Gastrocnemius medialis (tissue), 4 donors: ENCODE data around the gene ATP2A2. TPM values are rescaled to one million over a fixed set of nuclear protein-coding genes. Genes with fewer than 3 reads are reported as not detected.

Experiments
- ATAC-seq, 2 donors: fragments of 150-250 bp; one replicate each; pipeline ENCODE4 v1.9.1; 2016
- DNase-seq, 2 donors: peaks; one replicate each; pipeline ENCODE4 v3.0.0-alpha.2; 2019
- H3K27ac ChIP-seq, 4 donors: fragments of 200-600 bp; sonication (generic); 1 replicate in 1 of 4; 2 replicates in 3 of 4; pipeline ENCODE4 v1.5.1; 2016 to 2018; ENCODE audit warnings: mild to moderate bottlenecking in 2 of 4, moderate library complexity in 1 of 4
- H3K27me3 ChIP-seq, 3 donors: fragments of 200-600 bp; sonication (generic) in 2 of 3; 1 replicate in 1 of 3; 2 replicates in 2 of 3; pipeline versions ENCODE4 v1.5.1 to v1.6.0; 2016 to 2019; ENCODE audit warnings: mild to moderate bottlenecking in 1 of 3, moderate library complexity in 1 of 3
- H3K36me3 ChIP-seq, 2 donors: fragments of 200-600 bp; sonication (generic) in 1 of 2; one replicate each; pipeline ENCODE4 v1.5.1; 2017 to 2018
- H3K4me1 ChIP-seq, 2 donors: fragments of 200-600 bp; sonication (generic) in 1 of 2; one replicate each; pipeline ENCODE4 v1.5.1; 2016 to 2017; ENCODE audit warnings: mild to moderate bottlenecking in 2 of 2
- H3K4me3 ChIP-seq, 4 donors: fragments of 200-600 bp; sonication (generic) in 3 of 4; 1 replicate in 1 of 4; 2 replicates in 3 of 4; pipeline ENCODE4 v1.5.1; 2016 to 2019; ENCODE audit warnings: mild to moderate bottlenecking in 2 of 4
- H3K9me3 ChIP-seq, 3 donors: fragments of 200-600 bp; sonication (generic) in 2 of 3; 1 replicate in 1 of 3; 2 replicates in 2 of 3; pipeline ENCODE4 v1.5.1; 2016 to 2019
- POLR2A ChIP-seq, 2 donors: fragments of 450-650 bp; IDR thresholded peaks; one replicate each; pipeline ENCODE4 v1.6.1; 2017; ENCODE audit warnings: antibody characterized with exemption in 2 of 2, mild to moderate bottlenecking in 2 of 2, moderate library complexity in 2 of 2
- in situ Hi-C, 4 donors: fragments of 200-750 bp; cut with MboI; loops; one replicate each; pipeline versions ENCODE4 v1.15.0 to v1.8.0; 2017; ENCODE audit warnings: low sequenced_read_pairs in 4 of 4
- intact Hi-C: fragments of 100-400 bp; cut with DNase I; formaldehyde crosslinking; loops from one replicate; pipeline ENCODE4 v1.15.1; 2023; ENCODE audit warnings: low total_unique reads
- total RNA-seq, 4 donors: library from RNA; depleted of rRNA; stranded (reverse); fragments of >200 nt; gene quantifications; one replicate each; pipeline versions ENCODE4 v1.1.0 to v1.2.3, GENCODE V29; 2016
- TF ChIP-seq, protein P1 (sequence below), 5 experiments: fragments of 450-650 bp in 3 of 5; fragments of 200-600 bp in 2 of 5; sonication (generic) in 2 of 5; IDR thresholded peaks in 4 of 5; conservative IDR thresholded peaks in 1 of 5; 1 replicate in 4 of 5; 2 replicates in 1 of 5; pipeline ENCODE4 v1.5.1; 2016 to 2019; ENCODE audit warnings: antibody characterized with exemption in 5 of 5, mild to moderate bottlenecking in 3 of 5, moderate library complexity in 3 of 5

The ATP2A2 gene
- total RNA-seq, 4 donors from 2014 or later = 788 to 1,983 (median 1,302) TPM

DNA sequence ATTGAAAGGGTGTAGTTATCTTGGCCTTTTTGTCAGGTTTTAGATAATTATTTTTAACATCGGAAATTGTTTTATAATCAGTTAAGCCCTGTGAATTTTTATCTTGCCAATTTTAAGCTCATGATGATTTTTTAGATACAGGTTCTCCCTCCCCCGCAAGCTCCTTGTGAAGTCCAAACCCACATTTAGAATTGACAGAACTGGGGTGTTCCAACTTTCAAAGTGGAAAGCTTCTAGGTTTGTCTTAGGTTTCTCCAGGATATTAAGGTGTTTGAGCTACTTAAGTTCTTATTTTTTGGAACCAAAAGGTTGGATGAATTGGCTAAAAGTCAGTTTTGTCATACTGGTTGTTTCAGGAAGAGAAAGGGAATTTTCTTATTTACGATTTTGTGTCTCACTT, 49.1 kb downstream of the ATP2A2 start:
- H3K4me1 ChIP-seq = peaks cover 8 to 28% of the 10 kb centered on the region in 2 donors
- in situ Hi-C loops (no loop called here), intact Hi-C loops (no loop called here)
- H3K9me3 ChIP-seq = no peaks in the 10 kb centered on the region
- no peak overlapping the region for H3K4me3 ChIP-seq
- TF ChIP-seq, protein P1, sequence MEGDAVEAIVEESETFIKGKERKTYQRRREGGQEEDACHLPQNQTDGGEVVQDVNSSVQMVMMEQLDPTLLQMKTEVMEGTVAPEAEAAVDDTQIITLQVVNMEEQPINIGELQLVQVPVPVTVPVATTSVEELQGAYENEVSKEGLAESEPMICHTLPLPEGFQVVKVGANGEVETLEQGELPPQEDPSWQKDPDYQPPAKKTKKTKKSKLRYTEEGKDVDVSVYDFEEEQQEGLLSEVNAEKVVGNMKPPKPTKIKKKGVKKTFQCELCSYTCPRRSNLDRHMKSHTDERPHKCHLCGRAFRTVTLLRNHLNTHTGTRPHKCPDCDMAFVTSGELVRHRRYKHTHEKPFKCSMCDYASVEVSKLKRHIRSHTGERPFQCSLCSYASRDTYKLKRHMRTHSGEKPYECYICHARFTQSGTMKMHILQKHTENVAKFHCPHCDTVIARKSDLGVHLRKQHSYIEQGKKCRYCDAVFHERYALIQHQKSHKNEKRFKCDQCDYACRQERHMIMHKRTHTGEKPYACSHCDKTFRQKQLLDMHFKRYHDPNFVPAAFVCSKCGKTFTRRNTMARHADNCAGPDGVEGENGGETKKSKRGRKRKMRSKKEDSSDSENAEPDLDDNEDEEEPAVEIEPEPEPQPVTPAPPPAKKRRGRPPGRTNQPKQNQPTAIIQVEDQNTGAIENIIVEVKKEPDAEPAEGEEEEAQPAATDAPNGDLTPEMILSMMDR (IDR thresholded peaks at IDR 0.05 in 4 of 5, conservative IDR thresholded peaks at IDR 0.05 in 1 of 5) = no peak
- no peak for TF ChIP-seq POLR2A (IDR thresholded peaks at IDR 0.05)
- H3K27ac ChIP-seq = peak overlapping the region; percentile 8 to 56 (median 35)
- no peaks in the 10 kb centered on the region for H3K27me3 ChIP-seq
- H3K36me3 ChIP-seq = peaks cover 5 to 78% of the 10 kb centered on the region in 2 donors
- DNase-seq (no peak), ATAC-seq (no peak)

DNA sequence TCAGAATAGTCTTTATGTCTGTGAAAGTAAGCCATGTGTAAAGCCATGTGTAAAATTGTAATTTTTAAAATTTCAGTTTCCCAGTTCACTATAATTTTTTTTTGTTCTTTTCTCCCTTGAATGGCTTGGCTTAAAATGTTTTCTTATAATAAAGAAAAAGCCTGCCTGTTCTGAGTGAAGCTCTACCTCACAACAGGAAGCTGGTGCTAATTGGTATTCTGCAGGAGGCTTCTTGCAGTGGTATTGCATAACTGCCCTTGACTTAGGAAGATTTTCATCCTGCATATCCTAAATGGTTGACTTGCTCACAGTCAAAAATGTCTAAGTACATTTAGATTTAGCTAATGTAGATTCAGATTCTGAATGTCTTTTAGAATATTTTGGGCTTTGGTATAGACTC, 49.5 kb downstream of the ATP2A2 start:
- intact Hi-C loops (no loop called here), in situ Hi-C loops (no loop called here)
- DNase-seq (no peak), ATAC-seq (no peak)
- Histone ChIP-seq H3K4me1 (peaks cover 8 to 28% of the 10 kb centered on the region in 2 donors), H3K36me3 (peaks cover 5 to 78% of the 10 kb centered on the region in 2 donors), H3K9me3 (no peaks in the 10 kb centered on the region), H3K4me3 (no peak overlapping the region), H3K27ac (peak overlapping the region; percentile 8 to 56 (median 35)), H3K27me3 (no peaks in the 10 kb centered on the region)
- TF ChIP-seq POLR2A (IDR thresholded peaks at IDR 0.05) = no peak
- TF ChIP-seq, protein P1 (IDR thresholded peaks at IDR 0.05 in 4 of 5, conservative IDR thresholded peaks at IDR 0.05 in 1 of 5) = no peak

DNA sequence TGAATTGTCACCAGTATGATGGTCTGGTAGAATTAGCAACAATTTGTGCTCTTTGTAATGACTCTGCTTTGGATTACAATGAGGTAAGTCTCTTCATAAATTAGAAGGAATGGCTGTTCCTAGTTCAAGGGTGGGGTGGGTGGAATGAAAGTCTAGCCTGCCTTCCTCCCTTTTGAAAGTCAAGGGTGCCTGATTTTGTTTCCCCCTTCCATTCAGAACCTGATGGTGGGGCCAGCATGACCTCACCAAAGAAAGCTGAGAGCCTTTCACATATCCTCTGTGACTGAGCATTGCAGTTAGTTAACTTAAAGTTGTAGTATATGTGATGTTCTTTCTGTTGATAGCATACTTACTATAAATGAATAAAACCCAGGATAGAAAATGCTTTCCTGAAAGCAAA, 52.2 kb downstream of the ATP2A2 start:
- peak overlapping the region in 3 of 4 donors; percentile 36 to 56 (median 49) for H3K27ac ChIP-seq
- H3K27me3 ChIP-seq = no peaks in the 10 kb centered on the region
- H3K36me3 ChIP-seq = peaks cover 0 to 78% of the 10 kb centered on the region in 2 donors
- in situ Hi-C loops = no loop called here
- ATAC-seq (no peak), DNase-seq (no peak)
- no peak overlapping the region for H3K4me3 ChIP-seq
- intact Hi-C loops = no loop called here
- peaks cover 8 to 26% of the 10 kb centered on the region in 2 donors for H3K4me1 ChIP-seq
- no peaks in the 10 kb centered on the region for H3K9me3 ChIP-seq
- TF ChIP-seq, protein P1 (IDR thresholded peaks at IDR 0.05 in 4 of 5, conservative IDR thresholded peaks at IDR 0.05 in 1 of 5) = no peak
- TF ChIP-seq POLR2A (IDR thresholded peaks at IDR 0.05) = no peak

DNA sequence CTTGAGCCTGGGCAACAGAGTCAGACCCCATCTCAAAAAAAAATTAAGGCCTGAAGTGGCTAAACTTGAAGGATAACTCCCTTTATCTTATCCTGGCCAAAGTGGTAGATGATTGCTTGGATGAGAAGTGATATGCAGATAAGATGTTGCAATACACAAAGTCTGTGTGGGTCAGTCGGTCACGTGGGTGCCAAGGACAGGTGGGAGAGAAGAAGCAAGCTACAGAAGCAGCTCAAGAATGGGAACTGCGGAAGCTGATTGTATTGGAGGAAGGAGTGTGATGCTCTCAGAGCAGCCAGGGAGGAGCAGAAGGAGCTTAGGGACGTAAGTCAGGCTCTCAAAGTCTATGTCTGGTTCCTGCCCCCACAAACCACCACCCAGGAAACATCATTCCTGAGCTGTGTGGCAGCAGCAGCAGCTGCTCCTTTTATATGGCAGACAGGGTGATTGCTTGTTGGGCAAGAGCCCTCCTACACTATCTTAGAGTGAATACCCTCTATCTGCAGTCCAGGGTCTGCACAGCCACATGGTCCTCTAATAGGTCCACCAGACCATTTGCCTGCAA, 54.5 kb downstream of the ATP2A2 start:
- peak overlapping the region; percentile 8 to 36 (median 29) for H3K27ac ChIP-seq
- no peaks in the 10 kb centered on the region for H3K9me3 ChIP-seq
- peaks cover 5 to 94% of the 10 kb centered on the region in 2 donors for H3K36me3 ChIP-seq
- no peak for TF ChIP-seq POLR2A (IDR thresholded peaks at IDR 0.05)
- TF ChIP-seq, protein P1 (IDR thresholded peaks at IDR 0.05 in 4 of 5, conservative IDR thresholded peaks at IDR 0.05 in 1 of 5) = no peak
- intact Hi-C loops (no loop called here), in situ Hi-C loops (no loop called here)
- no peak for DNase-seq
- H3K27me3 ChIP-seq = no peaks in the 10 kb centered on the region
- no peak overlapping the region for H3K4me3 ChIP-seq
- peaks cover 0 to 8% of the 10 kb centered on the region in 2 donors for H3K4me1 ChIP-seq
- no peak for ATAC-seq
